HG02973 (cell line): Measurements from ENCODE around the gene DNTTIP2.

Experiments used
- ATAC-seq: cut with Tn5 transposase; IDR thresholded peaks from one replicate; pipeline ENCODE4 v1.9.1; 2021; ENCODE audit warnings: moderate library complexity; ENCODE audit not compliant: unreplicated experiment

The DNTTIP2 gene

DNA sequence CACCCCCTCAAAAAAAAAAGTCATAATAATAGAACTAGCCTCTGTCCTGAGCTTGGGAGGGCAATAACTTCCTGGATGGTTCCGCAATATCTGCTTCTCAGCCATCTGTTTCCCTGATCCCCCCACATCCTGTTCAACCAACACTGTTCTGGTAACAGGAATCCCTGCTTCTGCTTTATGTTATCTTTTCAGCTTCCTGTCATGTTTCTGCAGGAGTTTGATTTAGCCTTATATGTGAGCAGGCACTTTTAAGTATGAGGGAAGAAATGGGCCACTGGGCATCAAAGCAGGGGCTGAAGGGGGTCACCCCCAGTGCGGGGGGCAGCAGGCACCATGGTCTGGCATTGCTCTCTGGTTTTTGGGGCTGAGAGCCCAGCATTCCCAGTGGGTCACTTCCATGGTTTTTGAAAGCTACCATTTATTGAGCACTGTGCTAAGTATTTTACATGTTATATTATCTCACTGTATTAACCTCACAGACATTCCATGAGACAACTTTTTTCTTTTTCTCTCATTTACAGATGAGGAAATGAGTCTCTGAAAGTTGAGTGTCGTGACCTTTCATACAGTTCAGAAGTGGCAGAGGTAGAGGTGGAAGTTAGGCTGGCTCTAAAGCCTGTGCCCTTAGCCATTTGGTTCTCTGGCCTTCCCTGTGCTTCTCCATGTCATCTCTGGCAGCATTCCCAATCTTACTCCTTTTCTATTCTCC lies 61.9 kb downstream of the DNTTIP2 start:
- ATAC-seq = no peak
